GM19025 (cell line): Measurements from ENCODE around the gene LCLAT1.
"Not testable (repeated sequence)": the region's sequence is repeated elsewhere in the genome, so short reads cannot be mapped to it uniquely, and the experiment has no call there.

Experiments
- ATAC-seq: cut with Tn5 transposase; IDR thresholded peaks from one replicate; pipeline ENCODE4 v1.9.1; 2021; ENCODE audit warnings: mild to moderate bottlenecking, low read depth, moderate library complexity; ENCODE audit not compliant: unreplicated experiment

The LCLAT1 gene

DNA sequence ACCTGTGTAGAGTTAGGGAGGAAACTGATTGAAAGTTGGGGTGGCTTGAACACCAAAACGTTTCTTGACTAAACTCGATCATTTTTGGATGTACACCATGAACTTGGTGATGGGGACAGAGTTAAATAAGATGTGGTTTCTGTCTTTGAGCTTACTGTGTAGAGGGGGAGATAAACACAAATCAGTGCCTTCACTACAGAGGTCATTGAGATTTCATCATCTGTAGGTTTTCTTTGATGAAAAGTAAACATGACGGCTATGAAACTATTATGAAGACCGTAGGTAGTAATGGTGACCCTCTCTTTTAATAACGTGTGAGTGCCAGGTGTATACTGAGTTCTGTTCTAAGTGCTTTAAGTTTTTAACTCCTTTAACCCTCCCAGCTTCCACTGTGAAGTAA is 6.5 kb downstream of the LCLAT1 start:
- ATAC-seq, result no peak

DNA sequence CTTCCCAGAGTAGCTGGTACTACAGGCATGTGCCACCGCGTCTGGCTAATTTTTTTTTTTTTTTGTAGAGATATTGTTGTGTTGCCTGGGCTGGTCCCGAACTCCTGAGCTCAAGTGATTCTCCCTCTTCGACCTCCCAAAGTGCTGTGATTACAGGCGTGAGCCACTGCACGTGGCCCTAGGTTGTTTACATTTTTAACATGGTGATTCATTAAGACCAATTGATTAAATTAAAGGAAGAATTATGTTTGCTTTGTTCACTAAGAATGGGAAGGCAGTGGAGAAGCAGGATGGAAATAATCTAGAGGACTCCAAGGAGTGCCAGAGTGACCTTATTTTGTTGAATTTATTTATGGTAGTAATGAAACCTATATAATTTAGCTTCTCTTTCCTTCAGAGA is 7.5 kb downstream of the LCLAT1 start:
- no peak for ATAC-seq

DNA sequence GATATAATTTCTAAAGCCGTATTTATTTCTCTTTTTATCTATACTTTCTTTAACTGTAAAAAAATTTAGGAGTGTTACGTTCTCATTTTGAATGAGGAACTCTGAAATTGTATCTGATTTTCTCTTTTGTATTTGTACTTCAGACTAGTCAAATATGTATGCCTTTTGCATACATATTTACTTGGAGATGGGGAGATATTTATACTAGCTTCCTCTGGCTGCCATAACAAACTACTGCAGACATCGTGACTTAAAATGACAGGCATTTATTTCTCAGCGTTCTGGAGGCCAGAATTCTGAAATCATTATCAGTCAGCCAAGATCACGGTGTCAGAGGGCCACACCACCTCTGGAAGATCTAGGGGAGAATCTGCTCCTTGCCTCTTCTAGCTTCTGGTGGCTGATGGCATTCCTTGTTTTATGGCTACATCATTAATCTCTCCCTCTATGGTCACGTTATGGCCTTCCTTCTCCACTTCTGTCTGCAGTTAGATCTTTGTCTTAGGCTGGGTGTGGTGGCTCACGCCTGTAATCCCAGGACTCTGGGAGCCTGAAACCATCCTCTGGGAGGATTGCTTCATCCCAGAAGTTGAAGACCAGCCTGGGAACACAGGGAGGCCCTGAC is 8.2 kb downstream of the LCLAT1 start:
- ATAC-seq, result no peak

DNA sequence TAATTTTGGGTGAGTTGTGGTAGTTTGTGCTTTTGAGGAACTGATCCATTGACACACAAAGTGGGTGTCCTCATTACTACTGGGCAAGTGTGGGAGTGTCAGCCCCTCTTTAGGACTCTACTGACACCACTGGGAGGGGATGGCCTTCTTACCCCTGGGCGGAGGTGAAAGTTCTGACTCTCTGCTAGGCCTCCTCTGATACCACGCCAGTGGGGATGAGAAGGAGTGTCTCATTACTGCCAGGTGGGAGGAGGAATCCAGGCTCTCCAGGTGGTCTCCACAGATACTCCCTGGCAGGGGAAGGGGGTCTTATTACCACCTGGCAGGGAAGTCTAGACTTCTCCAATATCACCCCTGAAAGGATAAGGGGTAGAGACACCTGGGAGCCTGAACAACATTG is 9.1 kb downstream of the LCLAT1 start:
- no peak for ATAC-seq

DNA sequence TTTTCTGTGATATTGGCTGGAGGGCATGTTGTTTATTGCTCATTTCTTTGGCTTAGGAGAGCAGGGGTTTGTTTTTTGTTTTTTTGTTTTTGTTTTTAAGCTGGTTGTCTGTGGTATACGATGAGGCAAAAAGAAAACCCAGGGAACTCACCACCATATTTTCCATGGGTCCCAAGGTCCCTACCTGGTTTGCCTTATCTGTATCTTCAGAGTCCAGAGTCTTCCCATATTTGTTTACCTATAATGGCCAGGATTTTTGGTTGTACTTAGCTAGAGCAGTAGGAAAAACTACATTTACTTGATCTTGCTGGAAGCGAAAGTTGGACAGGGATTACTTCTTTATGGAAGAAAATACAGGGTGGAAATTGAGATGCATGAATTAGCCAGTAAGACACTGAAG is 9.5 kb downstream of the LCLAT1 start:
- ATAC-seq, result no peak

DNA sequence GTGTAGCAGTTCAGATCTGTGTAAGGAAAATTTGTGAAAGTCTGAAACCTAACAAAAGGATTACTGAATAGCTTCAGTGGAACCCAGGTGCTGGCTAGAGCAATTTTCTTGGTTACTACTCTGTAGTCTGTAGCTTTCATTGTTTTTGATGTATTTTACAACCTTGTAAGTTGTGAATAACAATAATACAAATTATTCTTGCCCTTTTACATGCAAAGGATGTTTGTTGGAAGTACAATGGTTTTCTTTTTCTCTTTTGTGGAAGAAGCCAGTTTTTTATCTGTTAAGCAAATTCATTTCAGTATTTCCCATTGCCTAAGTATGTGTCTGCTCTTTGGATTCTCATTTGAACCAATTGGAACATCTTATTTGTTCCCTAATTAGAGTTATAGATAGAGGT is 10.2 kb downstream of the LCLAT1 start:
- ATAC-seq, result no peak

DNA sequence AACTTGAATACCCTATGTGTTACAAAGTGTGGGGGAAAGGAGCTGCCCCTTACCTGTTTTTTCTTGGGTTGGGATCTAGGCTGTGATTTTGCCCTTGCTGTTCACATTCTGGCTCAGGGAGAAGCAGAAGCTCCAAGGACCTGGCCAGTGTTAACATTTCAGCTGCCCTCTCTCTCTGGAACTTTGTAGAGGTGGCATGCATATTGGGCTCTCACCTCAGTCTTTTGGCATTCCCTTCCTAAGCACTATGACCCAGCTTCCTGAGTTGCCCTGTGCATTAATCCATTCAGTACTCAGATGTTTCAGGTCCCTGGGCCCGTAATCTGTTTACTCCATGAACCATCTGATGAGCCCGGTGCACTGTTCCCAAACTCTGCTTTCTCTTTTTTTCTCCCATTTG is 12.1 kb downstream of the LCLAT1 start:
- ATAC-seq, result no peak

DNA sequence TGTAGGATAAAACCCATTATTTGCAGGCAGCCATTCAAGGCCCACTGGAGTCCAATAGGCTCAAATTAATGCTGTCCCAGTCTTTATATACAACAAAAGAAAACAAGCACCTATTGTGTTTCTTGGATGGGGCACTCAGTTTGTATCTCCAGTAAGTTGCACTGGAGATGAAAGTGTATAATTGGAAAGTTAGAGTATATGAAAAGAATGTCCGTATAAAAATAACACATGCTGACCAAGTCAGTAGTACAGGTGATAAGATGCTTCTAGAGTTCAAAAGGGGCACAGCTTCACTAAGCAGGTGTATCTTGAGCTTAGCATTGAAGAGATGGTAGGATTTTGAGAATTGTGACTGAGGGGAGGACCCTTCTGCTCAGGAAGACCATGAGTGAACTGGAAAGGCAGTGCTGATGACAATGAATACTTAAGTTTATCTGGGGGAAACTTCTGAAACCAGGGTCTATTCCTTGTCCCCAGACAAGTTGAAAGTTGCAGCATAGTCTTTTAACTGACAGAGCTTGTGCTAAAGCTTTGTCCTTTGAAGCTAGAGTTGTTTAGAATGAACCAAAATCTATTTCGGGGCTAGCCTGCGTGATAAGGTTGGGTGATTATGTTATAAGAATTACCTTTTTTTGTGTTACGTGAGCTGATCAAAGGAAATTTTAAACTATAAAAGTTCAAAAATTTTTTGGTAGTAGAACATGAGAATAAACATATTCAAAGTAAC is 15.2 kb downstream of the LCLAT1 start:
- no peak for ATAC-seq

DNA sequence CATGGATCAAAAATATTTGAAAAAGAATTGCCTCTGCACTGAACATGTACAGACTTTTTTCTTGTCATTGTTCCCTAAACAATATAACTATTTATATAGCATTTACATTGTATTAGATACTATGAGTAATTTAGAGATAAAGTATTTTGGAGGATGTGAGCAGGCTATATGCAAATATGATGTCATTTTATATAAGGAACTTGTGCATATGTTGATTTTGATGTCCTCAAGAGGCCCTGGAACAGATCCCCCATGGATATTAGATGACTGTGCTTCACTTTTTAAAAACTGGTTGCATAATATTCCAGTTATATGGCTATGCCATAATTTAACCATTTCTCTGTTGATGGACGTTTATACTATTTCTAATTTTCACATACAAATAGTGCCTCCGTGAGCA is 16.5 kb downstream of the LCLAT1 start:
- ATAC-seq, result no peak

DNA sequence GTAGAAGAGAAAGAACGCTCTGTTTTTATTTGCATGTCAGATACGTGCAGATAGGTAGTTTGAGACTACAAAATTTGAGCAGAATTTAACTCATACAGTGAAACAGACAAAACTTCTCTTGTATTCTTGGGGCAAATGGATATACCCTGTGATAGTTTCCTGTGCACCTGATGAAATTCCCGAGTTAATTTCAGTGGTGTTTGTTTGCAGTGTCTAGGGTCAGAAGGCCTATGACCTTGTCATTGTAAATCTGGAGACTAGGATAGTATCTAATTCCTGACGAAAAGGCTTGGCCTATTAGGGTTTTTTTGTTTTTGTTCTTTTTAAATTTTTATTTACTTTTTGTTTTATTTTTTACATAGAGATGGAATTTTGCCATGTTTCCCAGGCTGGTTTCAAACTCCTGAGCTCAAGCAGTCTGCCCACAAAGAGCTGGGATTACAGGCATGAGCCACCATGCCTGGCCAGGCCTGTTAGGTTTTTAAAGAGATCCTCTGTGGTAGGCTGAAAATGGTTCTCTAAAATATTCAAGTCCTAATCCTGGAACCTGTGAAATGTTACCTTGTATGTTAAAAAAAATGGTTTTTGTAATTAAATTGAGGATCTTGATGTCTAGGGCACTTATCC is 17.6 kb downstream of the LCLAT1 start:
- no peak for ATAC-seq

DNA sequence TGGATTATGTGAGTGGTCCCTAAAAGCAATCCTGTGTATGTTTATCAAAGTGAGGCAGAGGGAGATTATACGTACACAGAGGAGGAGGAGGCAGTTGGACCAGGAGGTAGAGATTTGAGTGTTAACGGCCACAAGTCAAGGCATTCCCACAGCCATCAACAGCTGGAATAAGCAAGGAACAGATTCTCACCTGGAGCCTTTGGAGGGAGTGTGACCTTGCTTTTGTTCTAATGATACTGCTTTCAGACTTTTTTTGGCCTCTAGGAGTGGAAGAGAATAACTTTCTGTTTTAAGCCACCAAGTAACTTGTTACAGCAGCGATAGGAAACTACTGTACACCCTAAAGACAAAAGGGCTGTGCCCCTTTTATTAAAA is 18.1 kb downstream of the LCLAT1 start:
- no peak for ATAC-seq

DNA sequence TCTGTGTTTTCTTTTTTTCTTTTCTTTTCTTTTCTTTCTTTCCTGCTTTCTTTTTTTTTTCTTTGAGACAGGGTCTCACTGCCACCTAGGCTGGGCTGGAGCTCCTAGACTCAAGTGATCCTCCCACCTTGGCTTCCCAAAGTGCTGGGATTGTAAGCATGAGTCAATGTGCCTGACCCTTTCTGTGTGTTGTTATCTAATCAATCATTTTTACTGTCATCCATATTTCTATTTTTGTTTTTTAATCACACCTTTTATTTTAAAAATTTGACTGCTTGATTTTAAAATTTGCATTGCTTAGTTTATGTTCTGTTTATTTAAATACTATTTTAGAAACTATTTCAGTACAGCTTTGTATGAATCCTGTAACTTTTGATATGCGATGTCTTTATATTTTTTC is 19.2 kb downstream of the LCLAT1 start:
- no peak for ATAC-seq

DNA sequence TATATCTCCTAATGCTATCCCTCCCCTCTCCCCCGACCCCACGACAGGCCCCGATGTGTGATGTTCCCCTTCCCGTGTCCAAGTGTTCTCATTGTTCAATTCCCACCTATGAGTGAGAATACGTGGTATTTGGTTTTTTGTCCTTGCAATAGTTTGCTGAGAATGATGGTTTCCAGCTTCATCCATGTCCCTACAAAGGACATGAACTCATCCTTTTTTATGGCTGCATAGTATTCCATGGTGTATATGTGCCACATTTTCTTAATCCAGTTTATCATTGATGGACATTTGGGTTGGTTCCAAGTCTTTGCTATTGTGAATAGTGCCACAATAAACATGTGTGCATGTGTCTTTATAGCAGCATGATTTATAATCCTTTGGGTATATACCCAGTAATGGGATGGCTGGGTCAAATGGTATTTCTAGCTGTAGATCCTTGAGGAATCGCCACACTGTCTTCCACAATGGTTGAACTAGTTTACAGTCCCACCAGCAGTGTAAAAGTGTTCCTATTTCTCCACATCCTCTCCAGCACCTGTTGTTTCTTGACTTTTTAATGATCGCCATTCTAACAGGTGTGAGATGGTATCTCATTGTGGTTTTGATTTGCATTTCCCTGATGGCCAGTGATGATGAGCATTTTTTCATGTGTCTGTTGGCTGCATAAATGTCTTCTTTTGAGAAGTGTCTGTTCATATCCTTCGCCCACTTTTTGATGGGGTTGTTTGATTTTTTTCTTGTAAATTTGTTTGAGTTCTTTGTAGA is 20.2 kb downstream of the LCLAT1 start:
- not testable (repeated sequence) for ATAC-seq

DNA sequence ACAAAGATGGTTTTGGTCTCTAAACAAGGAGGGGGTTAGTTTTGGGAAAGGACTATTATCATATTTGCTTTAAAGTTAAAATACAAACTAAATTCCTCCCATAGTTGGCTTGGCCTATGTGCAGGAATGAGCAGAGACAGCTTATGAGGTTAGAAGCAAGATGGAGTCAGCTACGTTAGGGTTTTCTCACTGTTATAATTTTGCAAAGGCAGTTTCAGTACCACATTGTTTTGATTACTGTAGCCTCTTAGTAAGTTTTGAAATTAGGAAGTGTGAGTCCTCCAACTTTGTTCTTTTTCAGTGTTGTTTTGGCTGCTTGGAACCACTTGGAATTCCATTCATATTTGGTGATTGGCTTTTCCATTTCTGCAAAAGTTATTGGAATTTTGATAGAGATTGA is 23.4 kb downstream of the LCLAT1 start:
- ATAC-seq, result no peak

DNA sequence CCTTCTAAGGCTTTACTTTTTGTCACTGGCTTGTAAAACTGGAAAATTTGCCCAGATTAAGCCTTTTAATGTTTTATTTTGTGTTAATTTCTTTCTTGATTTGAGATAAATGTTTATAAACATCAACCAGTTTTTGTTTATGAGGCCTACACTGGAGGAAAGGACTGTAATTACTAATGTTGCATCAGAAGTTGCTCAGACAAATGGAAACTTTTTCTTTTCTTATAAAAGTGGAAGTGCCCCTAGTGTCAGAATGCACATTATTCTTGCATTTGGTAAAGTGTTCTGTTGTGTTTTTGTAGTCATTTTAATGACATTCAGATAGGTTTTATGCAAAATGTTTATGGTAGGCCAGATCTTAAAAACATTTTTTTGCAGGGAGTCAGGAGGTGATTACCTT is 25.3 kb downstream of the LCLAT1 start:
- no peak for ATAC-seq

DNA sequence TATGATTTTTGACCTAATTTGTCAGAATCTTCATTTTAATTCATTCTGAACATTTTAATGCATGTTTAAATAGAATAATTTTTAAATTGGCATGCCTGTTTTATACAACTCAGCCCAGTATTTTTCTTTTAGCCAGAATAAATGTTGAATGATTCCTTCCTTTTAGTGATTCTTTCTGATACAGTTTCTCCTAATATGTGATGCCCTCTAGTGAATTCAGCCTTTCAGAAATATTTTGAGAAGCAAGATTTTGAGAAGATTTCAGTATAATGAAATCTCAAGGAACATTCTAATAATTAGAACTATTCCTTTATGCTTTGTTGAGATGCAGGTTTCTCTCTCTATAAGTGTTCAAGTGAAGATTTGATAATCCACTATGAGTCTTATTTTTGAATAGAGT is 28.5 kb downstream of the LCLAT1 start:
- ATAC-seq, result no peak

DNA sequence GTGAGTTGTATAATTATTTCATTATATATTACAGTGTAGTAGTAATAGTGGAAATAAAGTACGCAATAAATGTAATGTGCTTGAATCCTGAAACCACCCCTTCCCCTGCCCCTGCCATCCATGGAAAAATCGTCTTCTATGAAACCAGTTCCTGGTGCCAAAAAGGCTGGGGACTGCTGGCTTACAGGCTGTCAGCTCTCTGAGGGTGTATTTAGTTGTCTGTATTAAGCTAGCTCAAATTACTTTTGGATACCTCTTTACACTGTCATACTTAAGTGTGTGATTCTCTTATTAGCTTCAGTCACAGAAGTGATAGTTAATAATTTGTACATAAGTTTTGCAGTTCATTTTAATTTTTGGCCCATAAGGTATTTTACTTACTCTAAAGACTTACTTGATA is 29.6 kb downstream of the LCLAT1 start:
- no peak for ATAC-seq

DNA sequence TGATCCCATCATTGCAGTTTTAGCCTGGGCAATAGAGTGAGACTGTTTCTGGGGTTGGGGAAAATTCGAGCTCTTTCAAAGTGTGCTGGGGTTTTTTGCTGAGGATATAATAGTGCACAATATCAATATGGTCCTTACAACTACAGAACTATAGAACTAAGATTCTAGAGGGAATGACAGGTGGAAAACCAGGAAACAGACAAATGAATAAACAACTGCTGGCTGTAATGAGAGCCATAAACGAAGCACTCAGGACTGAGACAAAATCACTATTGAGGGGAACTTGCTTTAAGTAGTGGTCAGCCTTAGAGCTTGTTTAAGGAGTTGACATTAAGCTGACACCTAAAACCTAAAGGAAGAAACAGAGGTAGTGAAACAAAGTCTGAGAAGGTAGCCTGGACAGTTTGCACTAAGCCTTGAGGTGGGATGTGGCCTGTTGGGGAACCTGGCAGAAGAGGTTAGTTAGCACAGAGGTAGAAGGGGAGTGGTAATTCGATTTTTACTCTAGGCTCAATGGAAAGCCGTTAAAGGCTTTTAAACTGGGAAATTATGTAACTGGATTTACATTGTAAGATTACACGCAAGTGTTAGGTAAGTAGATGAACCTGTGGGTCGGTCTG is 33.8 kb downstream of the LCLAT1 start:
- no peak for ATAC-seq

DNA sequence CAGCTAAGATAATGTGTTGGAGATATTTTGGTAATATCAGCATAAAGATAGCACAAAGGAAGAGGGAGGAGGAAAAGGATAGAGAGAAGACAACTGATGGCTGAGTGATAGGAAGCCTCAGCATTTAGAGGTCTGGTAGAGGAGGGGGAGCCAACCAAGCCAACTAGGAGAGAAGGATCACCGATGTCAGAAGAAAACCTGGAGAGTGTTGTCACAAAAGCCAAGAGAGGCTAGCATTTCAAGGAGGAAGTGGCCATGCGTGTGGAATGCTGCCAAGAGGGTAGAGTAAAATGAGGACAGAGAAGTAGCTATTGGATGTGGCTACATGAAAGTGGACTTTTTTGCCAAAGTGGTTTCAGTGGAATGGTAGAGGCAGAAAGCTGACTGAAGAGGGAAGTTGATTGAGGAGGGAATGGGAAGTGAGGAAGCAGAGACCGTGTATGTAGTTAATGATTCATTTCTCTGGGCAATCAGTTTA is 34.3 kb downstream of the LCLAT1 start:
- ATAC-seq, result no peak

DNA sequence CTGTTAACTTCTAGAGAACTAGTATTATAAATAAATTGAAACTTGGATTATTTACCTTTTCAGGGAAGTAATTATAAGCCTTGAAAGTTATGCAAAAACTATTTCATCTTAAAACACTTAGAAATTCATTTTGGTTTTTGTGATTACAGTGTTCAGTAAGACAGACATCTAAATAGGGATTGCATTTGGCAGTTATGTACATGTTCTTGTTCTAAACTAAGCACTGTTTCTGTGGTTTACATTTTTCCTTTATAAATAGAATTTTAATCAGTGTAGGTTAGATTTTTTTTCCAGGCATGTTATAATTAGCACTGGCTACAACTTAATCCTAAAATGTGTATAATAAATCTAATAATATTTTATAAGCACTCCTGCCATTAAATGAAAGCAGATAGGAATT is 35.0 kb downstream of the LCLAT1 start:
- ATAC-seq, result no peak

DNA sequence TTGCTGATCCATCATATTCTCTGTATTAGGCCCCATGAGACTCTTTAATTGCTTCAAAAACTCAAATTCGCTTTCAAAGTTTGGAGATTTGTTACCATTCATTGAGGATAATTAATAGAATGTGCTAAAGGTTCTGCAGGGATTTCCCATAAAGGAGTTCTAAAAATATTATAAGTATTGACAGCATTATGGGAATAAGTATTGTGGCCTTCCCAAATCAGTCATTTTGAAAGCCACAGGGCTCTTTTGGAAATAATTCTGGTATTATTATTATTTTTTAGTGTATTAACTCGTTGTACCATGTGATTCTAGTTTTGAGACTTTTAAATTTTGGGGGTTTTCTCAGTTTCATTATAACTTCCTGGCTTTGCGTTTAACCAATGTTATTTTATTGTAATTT is 37.1 kb downstream of the LCLAT1 start:
- ATAC-seq, result no peak
